SK-N-MC (cell line): ENCODE measurements around the gene PER2.

Experiments
- DNase-seq: peaks from one replicate; pipeline ENCODE4 v3.0.0-alpha.2; 2011; ENCODE audit warnings: low read depth, low spot score
- H3K27ac ChIP-seq: fragments of 200-600 bp; sonication (generic); 2 replicates; pipeline ENCODE4 v1.5.1; 2016; ENCODE audit warnings: mixed run types
- H3K36me3 ChIP-seq: fragments of 200-600 bp; sonication (generic); 2 replicates; pipeline ENCODE4 v1.6.1; 2017; ENCODE audit warnings: antibody characterized with exemption, low read length, mixed read lengths; ENCODE audit not compliant: insufficient read depth
- H3K4me3 ChIP-seq: fragments of 200-600 bp; sonication (generic); 2 replicates; pipeline ENCODE4 v1.5.1; 2016
- H3K9ac ChIP-seq: fragments of 200-600 bp; sonication (generic); 2 replicates; pipeline ENCODE4 v1.8.0; 2017; ENCODE audit warnings: mixed run types, mixed read lengths; ENCODE audit not compliant: insufficient read length
- H3K9me3 ChIP-seq: fragments of 200-600 bp; sonication (generic); 2 replicates; pipeline ENCODE4 v1.6.1; 2017; ENCODE audit warnings: low read depth, mild to moderate bottlenecking, antibody characterized with exemption, low read length, moderate library complexity, mixed read lengths
- EZH2 ChIP-seq: fragments of 200-600 bp; sonication (generic); IDR thresholded peaks from one replicate; pipeline ENCODE4 v1.6.1; 2017; ENCODE audit warnings: antibody characterized with exemption
- FOXP2 ChIP-seq: optimal IDR thresholded peaks from 2 replicates; pipeline ENCODE3; 2011; ENCODE audit warnings: mild to moderate bottlenecking, moderate library complexity; ENCODE audit not compliant: insufficient read depth; ENCODE audit errors: extremely low read length, control extremely low read depth
- POLR2AphosphoS5 ChIP-seq: IDR thresholded peaks from 2 replicates; pipeline ENCODE4 v1.6.1; 2012; ENCODE audit warnings: mild to moderate bottlenecking, low read depth, low read length, borderline replicate concordance

The PER2 gene

DNA sequence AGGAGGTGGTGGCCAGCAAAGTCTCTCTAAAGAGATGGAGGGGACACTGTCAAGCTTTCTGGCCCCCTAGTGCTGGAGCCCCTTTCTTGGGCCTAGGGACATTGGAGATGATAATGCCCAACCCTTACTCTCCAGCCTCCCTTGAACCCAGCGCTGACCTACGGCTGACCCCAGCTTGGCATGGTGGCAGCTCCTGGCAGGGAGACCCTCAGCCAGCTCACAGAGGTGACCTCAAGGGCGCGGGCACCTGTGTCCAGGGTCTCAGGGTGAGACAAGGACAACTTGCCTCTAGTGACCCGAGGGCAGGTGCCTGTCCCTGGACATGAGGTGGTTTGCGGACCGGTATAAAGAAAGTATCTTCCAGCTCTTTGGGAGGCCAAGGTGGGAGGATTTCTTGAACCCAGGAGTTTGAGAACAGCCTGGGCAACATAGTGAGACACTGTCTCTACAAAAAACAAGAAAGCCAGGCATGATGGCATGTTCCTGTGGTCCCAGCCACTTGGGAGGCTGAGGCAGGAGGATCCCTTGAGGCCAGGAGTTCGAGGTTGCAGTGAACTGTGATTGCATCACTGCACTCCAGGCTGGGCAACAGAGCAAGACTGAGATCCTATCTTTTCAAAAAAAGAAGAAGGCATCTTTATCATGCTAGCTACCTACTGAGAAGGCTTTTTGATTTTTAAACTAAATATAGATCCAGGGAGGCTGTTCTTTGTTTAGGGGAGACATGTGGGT, 3.3 kb upstream of the PER2 start:
- no peak for DNase-seq
- no peak overlapping the region for H3K4me3 ChIP-seq
- H3K9ac ChIP-seq: no peak overlapping the region

DNA sequence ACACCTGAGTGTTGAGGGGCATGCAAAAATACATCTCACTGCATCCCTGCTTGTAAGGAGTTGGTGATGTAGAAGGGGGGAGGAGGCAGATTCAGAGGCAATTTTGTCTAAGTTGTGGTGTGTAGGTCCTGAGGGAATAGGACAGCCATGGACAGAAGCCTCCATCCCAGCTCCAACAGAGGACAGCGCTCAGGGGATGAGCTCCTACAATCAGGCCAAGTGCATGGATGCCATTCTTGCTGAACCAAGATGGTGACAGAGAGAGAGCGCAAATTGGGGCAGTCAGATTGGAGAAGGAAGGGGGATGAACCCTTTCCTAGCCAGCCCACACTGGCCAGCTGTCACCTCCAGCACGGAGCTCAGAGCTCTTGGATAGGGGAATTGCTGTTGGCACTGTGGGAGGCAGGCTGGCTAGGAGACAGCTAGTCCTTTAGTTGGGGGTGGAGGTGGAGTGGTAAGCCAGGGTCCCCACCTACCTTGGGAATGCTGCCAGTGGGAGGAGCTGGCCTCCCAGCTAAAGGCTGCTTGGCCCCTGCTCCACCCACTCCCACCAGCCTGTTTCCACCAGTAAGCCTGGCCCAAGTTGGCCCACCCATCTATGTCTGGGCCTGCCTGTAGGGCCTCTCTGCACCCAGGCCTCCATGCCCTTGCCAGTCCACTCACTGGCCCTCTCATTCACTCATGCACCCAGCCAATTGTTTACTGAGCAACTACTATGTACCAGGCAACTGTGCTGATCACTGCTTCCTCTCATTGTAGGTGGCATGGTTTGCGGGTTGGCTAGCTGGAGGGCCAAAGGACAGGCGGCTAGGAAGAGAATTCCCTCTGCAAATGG, 2.5 kb upstream of the PER2 start:
- Histone ChIP-seq H3K9me3 (no peaks in the 10 kb centered on the region), H3K36me3 (no peaks in the 10 kb centered on the region), H3K27ac (no peak overlapping the region), H3K9ac (no peak overlapping the region), H3K4me3 (no peak overlapping the region)
- DNase-seq: no peak
- TF ChIP-seq POLR2AphosphoS5: no peak
- no peak for TF ChIP-seq FOXP2
- no peak for TF ChIP-seq EZH2

More for the DNA sequence above, 3.3 kb upstream of the PER2 start:
- TF ChIP-seq EZH2 (no peak), FOXP2 (no peak), POLR2AphosphoS5 (no peak)
- no peaks in the 10 kb centered on the region for H3K36me3 ChIP-seq
- no peak overlapping the region for H3K27ac ChIP-seq
- no peaks in the 10 kb centered on the region for H3K9me3 ChIP-seq

DNA sequence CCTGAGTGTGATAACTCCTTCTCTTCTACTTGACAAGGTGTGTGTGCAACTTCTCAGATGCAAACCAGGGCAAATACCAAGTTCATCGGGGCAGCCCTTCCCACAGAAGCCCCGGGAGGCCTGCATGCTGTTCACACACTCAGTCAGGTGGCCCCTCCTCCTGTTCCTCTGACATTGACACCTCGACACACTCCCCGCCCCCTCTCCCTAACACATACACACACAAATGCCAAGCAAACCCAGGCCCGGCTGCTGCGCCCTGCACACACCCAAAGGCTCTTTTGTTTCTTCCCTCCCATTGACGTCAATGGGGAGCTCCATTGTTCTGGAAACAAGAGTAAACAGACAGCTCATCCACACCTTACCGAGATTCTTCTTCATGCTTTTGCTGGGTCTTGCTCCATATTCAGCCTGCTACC, 1.7 kb upstream of the PER2 start:
- Histone ChIP-seq H3K4me3 (no peak overlapping the region), H3K27ac (no peak overlapping the region), H3K9ac (no peak overlapping the region), H3K36me3 (no peaks in the 10 kb centered on the region), H3K9me3 (no peaks in the 10 kb centered on the region)
- no peak for DNase-seq
- no peak for TF ChIP-seq POLR2AphosphoS5
- no peak for TF ChIP-seq EZH2
- no peak for TF ChIP-seq FOXP2

DNA sequence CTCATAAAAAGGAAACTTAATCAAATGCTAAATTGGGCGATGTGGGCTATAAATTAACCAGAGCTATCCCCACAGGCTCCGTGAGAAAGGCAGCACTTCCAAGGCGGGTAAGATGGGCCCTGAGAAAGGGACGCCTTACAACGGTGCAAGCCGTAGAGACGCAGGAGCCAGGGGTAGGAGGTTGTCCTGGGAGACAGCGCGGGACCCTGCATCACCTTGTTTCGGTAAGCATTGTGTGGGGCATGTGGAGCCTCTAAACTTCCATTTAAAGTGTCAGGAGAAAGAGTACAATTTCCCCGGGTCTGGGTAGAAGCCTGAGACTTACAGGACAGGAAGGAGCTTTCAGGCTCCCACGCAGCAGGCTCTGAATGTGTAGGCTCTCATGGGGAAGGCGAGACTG, 1.2 kb upstream of the PER2 start:
- DNase-seq: no peak
- H3K9ac ChIP-seq: peak overlapping the region; percentile 72
- no peaks in the 10 kb centered on the region for H3K9me3 ChIP-seq
- H3K27ac ChIP-seq: no peak overlapping the region
- H3K4me3 ChIP-seq: peak overlapping the region; percentile 89
- H3K36me3 ChIP-seq: no peaks in the 10 kb centered on the region
- TF ChIP-seq POLR2AphosphoS5 (no peak), FOXP2 (no peak), EZH2 (no peak)

DNA sequence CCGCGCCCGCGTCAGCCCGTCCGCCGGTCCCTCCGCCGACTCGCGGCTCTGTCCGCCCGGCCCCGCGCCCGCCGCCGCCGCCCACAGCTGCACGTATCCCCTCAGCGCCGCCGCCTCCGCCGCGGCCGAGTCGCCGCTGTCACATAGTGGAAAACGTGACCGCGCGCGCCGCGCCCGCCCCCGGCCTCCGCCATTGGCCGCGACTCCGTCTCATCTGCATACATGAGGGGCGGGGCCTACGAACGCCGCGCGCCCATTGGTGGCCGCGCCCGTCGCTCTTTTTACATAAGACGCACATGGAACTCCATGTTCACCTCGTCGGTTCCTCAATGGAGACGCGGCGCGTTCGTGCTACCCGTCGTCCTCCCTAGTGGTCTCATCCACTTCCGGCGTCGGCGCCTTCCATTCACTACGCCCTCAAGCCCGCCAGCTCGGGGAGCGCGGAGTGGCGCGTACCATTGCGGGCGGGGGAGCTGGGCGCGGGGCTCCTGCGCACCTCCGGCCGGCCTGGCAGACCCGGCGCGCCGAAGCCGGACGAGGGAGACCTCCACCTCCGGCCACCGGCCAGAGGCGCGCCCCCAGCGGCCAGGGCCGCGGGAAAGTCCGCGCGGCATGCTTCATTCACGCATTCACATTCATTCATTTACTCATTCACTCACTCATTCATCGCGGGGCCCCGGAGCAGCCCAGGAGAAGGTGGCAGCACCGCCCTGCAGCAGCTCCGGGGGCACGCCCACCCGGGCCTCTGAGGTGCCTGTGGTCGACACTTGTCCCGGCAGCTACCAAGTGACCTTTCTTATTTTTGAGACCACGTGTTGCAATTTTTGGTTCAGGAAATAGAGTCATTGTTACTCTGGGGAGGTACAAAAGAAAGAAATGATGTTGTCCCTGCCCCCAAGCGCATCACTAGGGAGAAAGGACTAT, 502 bp upstream of the PER2 start:
- H3K9me3 ChIP-seq: no peaks in the 10 kb centered on the region
- TF ChIP-seq EZH2 (no peak), FOXP2 (peak; percentile 5), POLR2AphosphoS5 (peak; percentile 56; the same call in 1 of the 2 replicates)
- no peaks in the 10 kb centered on the region for H3K36me3 ChIP-seq
- H3K27ac ChIP-seq: peak overlapping the region; percentile 49; the same call in 1 of the 2 replicates
- DNase-seq: peak; percentile 97
- H3K9ac ChIP-seq: peak overlapping the region; percentile 83
- peak overlapping the region; percentile 89 for H3K4me3 ChIP-seq

DNA sequence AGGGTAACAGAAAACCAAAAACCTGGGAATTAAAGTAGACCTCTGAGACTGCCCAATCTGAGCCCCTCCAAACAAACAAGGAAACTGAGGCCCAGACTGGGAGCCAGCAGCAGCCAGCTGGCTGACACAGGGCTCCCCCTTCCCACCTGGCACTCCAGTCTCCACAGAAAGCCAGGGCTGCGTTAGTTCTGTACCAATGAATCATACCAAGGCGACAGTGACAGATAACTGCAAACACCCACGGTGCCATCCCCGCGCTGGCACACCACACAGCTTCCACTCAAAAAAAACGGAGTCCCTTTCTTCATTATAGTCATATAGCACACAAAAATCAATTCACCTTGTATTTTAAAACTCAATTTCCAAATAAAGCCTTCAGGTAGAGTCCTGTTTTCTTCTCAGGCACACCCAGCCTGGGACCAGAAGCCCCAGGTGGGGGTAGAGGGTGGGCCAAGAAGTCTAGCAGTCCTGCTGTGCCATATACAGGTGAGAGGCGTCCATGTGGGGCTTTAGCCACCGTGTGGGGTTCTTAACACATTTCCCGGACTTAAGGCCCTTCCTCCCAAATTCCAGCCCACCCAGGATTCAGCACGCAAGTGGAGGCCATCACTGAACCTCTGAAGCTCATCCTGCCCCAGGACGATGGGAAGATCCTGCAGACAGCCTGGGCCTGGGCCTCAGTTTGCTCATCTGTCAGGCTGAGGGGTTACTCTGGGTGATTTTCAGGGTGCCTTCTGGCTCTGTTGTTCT, 1.2 kb downstream of the PER2 start:
- no peaks in the 10 kb centered on the region for H3K36me3 ChIP-seq
- peak overlapping the region; percentile 89 for H3K4me3 ChIP-seq
- no peak for DNase-seq
- no peaks in the 10 kb centered on the region for H3K9me3 ChIP-seq
- H3K9ac ChIP-seq: peak overlapping the region; percentile 83
- TF ChIP-seq POLR2AphosphoS5: no peak
- TF ChIP-seq FOXP2: no peak
- no peak for TF ChIP-seq EZH2
- no peak overlapping the region for H3K27ac ChIP-seq

DNA sequence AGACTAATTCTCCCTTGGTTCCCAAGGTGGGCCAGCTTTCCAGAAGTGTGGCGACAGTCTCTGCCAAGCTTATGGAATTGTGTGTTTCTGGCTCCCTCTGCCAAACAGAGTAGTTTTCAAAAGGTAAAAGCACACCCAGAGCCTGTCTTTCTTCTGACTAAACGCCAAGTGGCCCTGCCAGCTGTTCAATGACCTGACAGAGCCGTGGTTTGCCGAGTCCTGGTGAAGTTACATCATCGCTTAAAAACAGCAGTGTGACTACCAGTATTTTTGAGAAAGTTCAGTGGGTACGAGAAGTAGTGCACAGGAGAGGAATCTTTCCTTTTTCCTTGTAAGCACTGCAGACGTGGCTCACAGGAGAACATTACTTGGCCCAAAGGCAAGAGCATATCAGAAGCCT, 1.9 kb downstream of the PER2 start:
- no peak overlapping the region for H3K9ac ChIP-seq
- H3K27ac ChIP-seq: peak overlapping the region; percentile 61
- TF ChIP-seq POLR2AphosphoS5 (no peak), EZH2 (no peak), FOXP2 (no peak)
- H3K9me3 ChIP-seq: no peaks in the 10 kb centered on the region
- peak overlapping the region; percentile 29; the same call in 1 of the 2 replicates for H3K4me3 ChIP-seq
- DNase-seq: no peak
- no peaks in the 10 kb centered on the region for H3K36me3 ChIP-seq
